HG03196 (cell line): ENCODE results near the gene RDH5.

Experiments used
- ATAC-seq: cut with Tn5 transposase; IDR thresholded peaks from one replicate; pipeline ENCODE4 v1.9.1; 2021; ENCODE audit not compliant: unreplicated experiment

Gene RDH5

GRCh38 chr12:55720071-55720564 is at the start of gene RDH5:
Gene RDH5 (plus strand): TSS chr12:55720393. CDS start chr12:55721185, 792 bp downstream.
- no peak for ATAC-seq

- no peak for ATAC-seq
These were observed 48.4 kb upstream of the RDH5 start for GRCh38 chr12:55671746-55672145.

- ATAC-seq = peak; percentile 96
These were observed 46.6 kb upstream of the RDH5 start for GRCh38 chr12:55673638-55674037.

- no peak for ATAC-seq
These were observed 44.5 kb upstream of the RDH5 start for GRCh38 chr12:55675666-55676065.

GRCh38 chr12:55676707-55677106 is 43.5 kb upstream of the RDH5 start:
- ATAC-seq = no peak

GRCh38 chr12:55679691-55680090 is 40.5 kb upstream of the RDH5 start:
- ATAC-seq = no peak

- ATAC-seq = no peak
These were observed 38.8 kb upstream of the RDH5 start for GRCh38 chr12:55681142-55682077.

GRCh38 chr12:55682087-55682796 is 38.0 kb upstream of the RDH5 start:
- no peak for ATAC-seq

GRCh38 chr12:55683676-55684075 is 36.5 kb upstream of the RDH5 start:
- ATAC-seq = no peak

GRCh38 chr12:55684761-55685370 is 35.3 kb upstream of the RDH5 start:
- no peak for ATAC-seq

- no peak for ATAC-seq
These were observed 34.5 kb upstream of the RDH5 start for GRCh38 chr12:55685671-55686070.

- no peak for ATAC-seq
These were observed 33.7 kb upstream of the RDH5 start for GRCh38 chr12:55686366-55687010.

GRCh38 chr12:55687746-55688145 is 32.4 kb upstream of the RDH5 start:
- ATAC-seq = no peak

GRCh38 chr12:55688716-55689655 is 31.2 kb upstream of the RDH5 start:
- no peak for ATAC-seq

GRCh38 chr12:55692631-55693322 is 27.4 kb upstream of the RDH5 start:
- no peak for ATAC-seq

- no peak for ATAC-seq
These were observed 26.6 kb upstream of the RDH5 start for GRCh38 chr12:55693323-55694187.

- no peak for ATAC-seq
These were observed 26.0 kb upstream of the RDH5 start for GRCh38 chr12:55694188-55694515.

GRCh38 chr12:55694651-55695050 is 25.5 kb upstream of the RDH5 start:
- ATAC-seq = no peak
